GOT3 (cell line): ENCODE data around the gene MYOF.
"Not testable (repeated sequence)": the region's sequence is repeated elsewhere in the genome, so short reads cannot be mapped to it uniquely, and the experiment has no call there.

ENCODE experiments used
- DNase-seq: peaks from one replicate; lab custom pipeline; 2025; ENCODE audit warnings: mixed read lengths; lab: John Stamatoyannopoulos, UW

The MYOF gene

GRCh38 chr10:93296151-93296550 lies 186.0 kb downstream of the MYOF start:
- no peak for DNase-seq

DNA sequence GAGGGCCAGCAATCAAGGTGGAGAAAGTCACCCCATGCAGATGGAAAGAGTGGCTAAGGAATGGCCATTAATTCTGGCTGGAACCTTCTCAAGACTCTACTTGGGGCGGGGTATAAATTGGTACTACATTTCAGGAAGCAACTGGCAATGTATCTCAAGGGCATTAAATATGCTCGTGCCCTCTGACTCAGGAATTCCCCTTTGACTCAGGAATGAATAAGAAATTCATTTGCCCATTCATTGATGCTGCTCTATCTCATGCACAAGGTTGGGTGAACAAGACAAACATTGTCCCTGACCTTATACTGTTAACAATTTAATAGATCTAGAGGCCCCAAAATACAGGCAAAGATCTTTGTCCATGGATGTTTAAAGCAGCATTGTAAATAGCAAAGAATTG lies 188.1 kb downstream of the MYOF start:
- no peak for DNase-seq

DNA sequence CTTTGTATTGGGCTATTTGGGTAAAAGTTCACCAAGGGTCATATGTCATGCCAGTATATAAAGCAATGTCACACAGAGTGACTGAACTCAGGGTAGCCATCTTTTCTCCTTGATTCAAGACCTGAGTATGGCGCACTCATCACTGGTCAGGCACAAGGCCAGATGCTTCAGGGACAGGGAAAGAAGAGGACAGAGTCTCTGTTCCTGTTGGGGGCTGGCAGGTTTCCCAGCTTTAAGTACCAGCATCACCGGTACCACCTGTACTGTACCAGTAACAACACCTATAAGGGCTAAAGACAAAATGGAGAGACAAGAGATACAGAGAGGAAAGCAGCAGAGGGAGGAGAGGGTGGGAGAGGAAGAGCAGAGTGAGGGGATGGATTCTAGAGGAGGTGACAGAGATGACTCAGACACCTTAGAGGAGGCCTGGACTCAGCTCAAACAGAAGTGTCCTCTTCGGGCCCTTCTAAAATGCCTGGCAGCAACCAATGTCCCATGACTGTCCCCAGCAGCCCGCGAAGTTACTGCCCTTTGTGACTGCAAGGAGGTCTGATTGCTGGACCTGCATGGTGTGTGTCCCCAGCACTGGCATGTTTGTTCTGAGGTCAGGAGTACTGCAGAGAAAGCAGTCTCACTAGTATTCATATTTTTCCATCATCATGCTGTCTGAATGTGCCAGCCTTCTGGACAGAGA lies 191.3 kb downstream of the MYOF start:
- DNase-seq, result no peak

DNA sequence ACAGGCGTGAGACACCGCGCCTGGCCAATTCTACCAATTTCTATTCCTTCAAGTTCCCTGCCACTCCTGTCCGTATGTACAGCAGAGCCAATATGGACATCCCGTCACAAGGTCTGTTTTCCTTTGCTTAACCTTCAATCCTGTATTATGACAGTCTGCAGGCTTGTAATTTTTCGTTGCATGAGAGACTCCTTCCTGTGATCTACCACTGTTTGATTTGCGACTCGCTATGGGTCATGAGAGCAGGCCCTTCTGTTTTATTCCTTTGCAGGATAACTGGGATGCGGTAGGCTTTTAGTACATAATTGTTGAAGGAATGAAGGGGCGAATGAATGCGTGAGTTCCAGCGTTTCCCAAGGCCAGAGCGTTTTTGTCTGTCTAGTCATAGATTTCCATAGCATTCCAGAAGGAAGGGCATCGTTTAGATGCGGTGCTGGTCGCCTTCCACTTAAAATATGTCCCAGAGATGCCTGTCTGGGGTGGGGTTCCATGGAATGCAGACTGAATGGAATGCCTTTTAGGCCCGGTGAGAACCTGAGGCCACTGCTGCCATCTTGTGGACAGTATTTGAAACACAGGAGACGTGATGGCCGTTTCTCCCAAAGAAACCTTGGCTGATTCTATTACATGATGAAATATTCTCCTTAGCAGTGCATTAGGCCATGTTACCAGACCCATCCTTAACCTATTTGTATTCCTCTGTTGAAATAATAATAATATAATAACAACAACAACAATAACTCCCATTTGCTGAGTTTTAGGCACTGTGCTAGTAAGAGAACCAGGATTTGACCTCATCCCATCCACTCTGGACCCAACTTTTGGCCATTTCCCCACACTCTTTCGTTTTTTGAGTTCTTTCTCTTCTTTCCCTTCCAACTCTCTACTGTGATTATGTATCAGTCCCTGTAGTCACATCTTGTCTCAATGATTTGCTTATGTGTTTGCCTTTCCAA lies 193.2 kb downstream of the MYOF start:
- DNase-seq, result no peak

DNA sequence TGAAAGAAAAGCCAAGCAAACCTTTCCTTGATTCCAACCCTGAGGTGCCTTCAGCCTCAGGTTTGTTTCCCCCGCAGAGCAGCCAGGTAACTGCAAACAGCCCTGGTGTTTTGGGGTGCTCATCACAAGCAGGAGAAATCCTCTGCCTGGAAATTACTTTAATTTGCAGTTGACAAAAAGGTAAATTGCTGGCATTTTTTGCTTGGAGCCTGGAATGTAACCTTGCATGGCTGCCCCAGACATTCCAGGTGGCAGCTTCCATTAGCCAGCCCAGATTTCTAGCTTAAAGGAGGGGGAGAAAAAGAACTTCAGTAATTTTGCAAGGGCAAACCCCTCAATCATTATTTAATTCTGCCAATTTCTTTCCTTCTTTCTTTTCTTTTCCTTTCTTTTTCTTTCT lies 194.4 kb downstream of the MYOF start:
- no peak for DNase-seq

GRCh38 chr10:93284246-93284645 lies 197.9 kb downstream of the MYOF start:
- not testable (repeated sequence) for DNase-seq

DNA sequence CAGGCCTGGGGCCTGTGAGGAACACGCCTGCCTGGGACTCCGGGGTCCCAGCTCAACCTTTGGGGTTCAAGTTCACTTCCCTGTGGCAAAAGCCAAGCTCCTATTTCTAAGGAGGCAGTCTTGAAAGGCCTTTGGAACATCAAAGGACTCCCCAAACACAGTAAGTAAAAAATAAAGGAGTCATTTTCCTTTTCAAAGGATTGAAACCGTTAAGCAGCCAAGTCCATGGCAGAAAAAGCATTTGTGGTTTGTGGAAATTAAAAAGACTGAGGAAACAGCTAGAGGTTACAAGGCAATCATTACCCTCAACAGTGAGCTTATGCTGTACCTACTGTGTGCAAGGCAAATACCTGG lies 200.8 kb downstream of the MYOF start:
- DNase-seq, result no peak

- DNase-seq, result no peak
Observed at GRCh38 chr10:93280699-93281366, 201.3 kb downstream of the MYOF start.

DNA sequence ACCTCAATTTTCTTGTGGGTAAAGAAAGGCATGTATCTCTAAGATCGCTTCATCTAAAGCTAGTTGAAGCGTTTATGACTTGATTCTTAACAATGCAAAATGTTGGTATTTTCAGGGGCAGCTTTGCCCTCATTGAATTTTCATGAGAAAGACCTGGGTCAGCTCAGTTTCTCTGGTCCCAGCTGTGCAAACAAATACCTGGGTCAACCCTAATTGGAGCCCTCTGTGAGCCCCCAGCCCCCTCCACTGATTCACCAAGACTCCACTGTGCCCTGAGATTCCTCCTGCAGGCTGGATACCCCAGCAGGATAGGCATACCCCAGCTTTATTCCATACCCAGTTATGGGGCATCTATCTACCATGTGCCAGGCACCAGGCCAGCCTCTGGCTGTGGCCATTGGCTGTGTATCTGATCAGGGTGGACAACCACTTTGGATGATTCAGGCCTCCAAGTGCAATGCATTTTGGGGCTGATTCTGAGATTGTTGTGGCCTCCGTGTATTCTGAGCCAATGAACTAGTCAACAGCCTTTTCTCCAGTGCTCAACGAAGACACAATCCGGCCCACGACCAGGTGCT lies 201.9 kb downstream of the MYOF start:
- DNase-seq, result no peak

DNA sequence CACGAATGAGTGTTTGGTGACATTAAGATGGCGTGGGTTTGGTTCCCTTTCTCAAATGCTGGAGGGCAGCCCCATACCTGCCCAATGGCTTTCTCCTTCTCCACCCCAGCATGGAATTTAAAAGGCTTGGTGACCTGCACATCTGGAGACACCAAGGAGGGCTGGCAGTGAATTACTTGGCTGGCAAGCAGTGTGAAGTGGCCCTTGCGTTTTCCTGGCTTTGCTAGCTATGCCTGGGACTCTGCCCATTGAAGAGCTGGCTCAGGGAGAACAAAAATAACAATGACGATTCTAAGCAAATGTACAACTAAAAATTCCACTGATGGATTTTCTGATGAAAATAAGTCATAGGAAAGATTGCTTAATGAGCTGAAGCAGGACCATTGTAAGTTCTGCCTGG lies 204.8 kb downstream of the MYOF start:
- no peak for DNase-seq

DNA sequence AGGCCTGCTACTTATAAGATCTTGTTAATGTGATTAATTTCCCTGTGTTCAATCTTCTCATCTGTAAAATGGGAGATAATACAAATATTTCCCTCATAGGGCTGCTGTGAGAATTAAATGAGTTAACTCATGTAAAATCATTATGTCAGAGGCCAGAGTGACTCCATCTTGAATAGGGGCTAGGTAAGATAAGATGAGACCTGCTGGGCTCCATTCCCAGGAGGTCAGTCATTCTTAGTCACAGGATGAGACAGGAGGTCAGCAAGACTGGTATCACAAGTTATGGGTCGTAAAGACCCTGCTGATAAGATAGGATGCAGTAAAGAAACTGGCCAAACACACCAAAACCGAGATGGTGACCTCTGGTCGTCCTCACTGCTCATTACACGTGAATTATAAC lies 207.7 kb downstream of the MYOF start:
- DNase-seq, result no peak

DNA sequence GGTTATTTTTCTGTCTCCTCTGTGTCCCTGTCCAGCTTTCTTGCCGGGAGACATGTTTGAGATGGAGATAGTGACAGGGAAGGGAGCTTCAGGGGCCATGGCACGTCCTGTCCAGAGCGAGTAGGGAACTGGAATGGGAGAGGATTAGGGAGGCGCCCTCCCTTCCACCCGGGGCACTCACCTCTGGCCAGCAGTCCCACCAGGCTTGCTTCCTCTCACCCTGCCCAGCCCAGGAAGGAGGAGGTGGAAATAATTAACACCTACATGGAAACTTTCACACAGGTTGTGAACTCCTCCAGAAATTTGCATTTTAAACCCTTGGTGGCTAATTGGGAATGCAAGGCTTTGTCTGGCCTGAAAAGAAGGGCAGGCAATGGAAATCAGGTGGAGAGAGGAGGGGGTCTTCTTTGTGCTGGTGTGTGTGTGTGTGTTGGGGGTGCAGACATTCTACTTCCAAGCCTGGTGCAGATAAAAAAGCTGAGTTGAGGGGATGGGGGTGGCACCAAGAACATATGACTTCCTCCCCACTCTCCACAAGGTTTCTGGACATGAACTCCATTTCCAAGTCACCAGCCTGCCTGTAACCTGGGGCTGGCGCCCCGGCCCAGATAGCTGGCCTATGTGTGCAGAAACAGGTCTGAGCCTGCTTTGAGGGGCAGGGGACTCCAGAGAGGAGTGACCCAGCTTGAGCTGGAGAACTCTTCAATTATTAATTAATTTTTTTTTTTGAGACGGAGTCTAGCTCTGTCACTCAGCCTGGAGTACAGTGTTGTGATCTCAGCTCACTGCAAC lies 209.1 kb downstream of the MYOF start:
- no peak for DNase-seq

- no peak for DNase-seq
Observed at GRCh38 chr10:93271347-93271746, 210.8 kb downstream of the MYOF start.

- DNase-seq, result no peak
Observed at GRCh38 chr10:93269281-93269680, 212.9 kb downstream of the MYOF start.

- no peak for DNase-seq
Observed at GRCh38 chr10:93268021-93268420, 214.1 kb downstream of the MYOF start.

DNA sequence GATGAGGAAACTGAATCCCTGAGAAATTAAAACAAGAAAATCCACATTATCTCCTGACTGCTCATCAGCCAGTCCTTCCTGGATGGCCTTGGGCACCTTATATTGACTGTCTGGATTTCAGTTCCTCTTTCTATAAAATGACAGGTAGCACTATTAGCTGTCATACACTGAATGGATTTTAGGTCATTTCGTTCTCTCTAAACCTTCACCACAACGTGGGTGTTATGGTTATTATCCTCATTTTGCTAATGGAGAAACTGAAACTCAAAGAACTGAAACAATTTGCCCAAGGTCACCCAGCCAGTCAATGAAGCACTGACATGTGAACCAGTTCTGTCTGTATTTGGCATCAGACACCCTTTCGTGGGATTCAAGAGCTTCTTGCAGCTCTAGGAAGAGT lies 214.6 kb downstream of the MYOF start:
- no peak for DNase-seq

DNA sequence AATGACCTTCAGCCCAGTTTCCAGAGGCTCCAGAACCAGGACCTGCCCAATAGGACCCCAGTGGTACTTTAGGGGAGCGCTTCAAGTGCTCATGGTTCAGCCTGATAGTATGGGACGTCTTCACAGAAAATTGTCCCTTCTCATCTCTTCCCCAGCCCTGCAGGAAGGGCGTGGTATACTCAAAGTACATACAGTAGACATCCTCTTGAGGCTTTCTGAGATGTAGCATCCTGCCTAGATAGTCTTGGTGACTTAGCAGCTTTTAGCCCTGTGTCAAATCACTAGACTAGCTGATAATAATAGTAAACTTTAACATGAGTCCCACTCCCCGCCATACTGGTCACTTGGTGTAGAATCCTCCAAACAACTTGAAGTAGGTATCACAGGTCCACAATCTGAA lies 215.3 kb downstream of the MYOF start:
- DNase-seq, result no peak

DNA sequence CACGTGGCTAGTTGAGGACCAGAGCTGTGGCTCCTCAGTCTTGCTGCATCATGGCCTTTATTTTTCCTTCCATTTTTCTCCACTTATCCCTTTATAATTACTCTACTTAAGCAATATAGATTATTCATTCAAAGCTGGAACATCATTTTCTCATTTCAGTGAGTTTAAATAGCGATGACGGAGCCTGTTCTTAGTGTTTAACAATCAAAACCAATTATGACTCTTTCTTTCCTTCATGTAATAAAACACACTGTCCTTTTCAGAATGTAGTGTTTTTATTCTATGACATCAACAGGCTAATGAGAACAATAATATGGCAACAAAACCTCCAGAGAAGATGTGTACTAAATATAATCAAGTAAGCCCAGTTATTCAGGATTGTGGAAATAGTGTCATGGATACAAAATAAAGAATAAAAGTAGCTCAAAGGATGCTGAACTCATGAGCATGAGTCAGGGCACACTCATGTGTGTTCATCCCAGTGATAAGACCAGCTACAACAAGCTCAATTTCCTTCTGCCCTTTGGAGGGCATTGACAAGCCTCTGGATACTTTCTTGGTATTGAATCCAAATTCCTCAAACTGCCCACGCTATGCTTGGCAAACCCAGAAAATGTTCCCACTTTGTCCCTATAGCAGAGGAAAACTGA lies 220.0 kb downstream of the MYOF start:
- DNase-seq, result no peak

DNA sequence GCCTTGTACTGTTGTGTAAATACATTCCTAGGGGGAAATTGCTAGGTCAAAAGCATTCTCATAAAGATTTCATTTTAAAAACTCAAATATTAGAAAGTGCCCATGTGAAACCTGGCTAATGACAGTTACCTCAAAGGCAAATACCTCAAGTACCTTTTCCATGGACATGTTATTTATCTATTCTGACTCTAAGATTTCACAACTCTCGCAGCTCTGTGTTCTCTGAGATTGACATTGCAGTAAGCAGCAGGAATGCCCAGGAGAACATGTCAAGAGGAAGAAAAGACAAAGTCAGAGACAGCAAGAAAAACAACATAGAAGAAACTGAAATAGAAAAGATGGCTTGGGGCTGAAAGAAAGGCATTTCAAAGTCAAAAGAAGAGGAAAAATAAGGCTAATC lies 221.0 kb downstream of the MYOF start:
- DNase-seq, result no peak

DNA sequence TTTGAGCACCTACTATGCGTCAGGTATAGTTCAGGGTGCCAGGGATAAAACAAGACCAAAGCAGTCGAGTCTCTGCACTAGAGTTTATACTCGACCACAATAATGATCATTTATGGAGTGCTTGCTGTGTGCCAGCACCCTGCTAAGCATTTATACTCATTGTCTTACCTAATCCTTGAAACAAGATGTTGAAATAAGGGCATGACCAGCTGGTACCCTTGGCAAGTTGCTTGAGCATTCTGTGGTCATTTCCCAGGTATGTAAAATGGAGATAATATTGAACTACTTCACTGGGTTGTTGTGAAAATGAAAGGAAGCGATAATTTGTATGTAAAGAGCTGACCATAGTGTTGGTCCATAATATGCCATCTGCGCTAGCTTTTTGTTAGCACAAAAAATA lies 223.0 kb downstream of the MYOF start:
- no peak for DNase-seq
